ENCODE measurements around the gene HAVCR2. TPM values are rescaled to one million over a fixed set of nuclear protein-coding genes. Genes with fewer than 3 reads are reported as not detected.

Gene HAVCR2
- total and polyA plus RNA-seq, 9 of the 15 experiments (the other 6 are each of a cell fraction or from before 2014, with no cell fraction given), result 0.04 to 0.11 (median 0.06) TPM; not detected in 5

- no TSS peak for BruUV-seq (replicated peaks)
- ATAC-seq (no peak), DNase-seq (ENCODE audit: extremely low read depth in 1 of 4, low spot score in 3 of 4) (no peak), FAIRE-seq (no peak)
- Histone ChIP-seq H3K4me1 (replicated peaks in 1 of 2; ENCODE audit: control insufficient read depth in 2 of 2, insufficient read depth in 2 of 2, low read length in 2 of 2) (no peaks in the 10 kb centered on the region), H2AFZ (ENCODE audit: low read depth, low read length) (no peak overlapping the region), H4K20me1 (replicated peaks; ENCODE audit: control insufficient read depth, insufficient read depth, low read length) (no peaks in the 10 kb centered on the region), H3K27me3 (ENCODE audit: control insufficient read depth in 2 of 2, insufficient read depth in 2 of 2, low read length in 2 of 2) (no peaks in the 10 kb centered on the region; a peak in 1 of 5 replicates), H3K4me3 (no peak overlapping the region), H3K9ac (ENCODE audit: insufficient read depth in 1 of 2, low read depth in 2 of 2, low read length in 2 of 2) (no peak overlapping the region), H3K4me2 (ENCODE audit: insufficient read depth, low read length) (no peak overlapping the region), H3K9me3 (replicated peaks; ENCODE audit: control insufficient read depth, insufficient read depth, low read depth, low read length) (no peaks in the 10 kb centered on the region), H3K79me2 (ENCODE audit: control insufficient read depth, insufficient read depth, low read length) (no peaks in the 10 kb centered on the region), H3K9me1 (ENCODE audit: control insufficient read depth, insufficient read depth, low read length) (no peaks in the 10 kb centered on the region), H3K27ac (ENCODE audit: extremely low read depth, low read depth, low read length) (no peak overlapping the region), H3K36me3 (ENCODE audit: control insufficient read depth, insufficient read depth, low read length) (no peaks in the 10 kb centered on the region)
- in situ Hi-C loops (cut with MboI), result no loop called here
- 0% methylated on average over 3 of the region's 4 CpGs for WGBS (ENCODE audit: insufficient coverage, low coverage, missing lambda C conversion rate)
- ChIA-PET POLR2A (no interaction called here), CTCF (ENCODE audit: low intra/inter-chr PET ratio) (no interaction called here)
- intact Hi-C loops (cut with micrococcal nuclease), result no loop called here
- TF ChIP-seq ZBED1 (IDR thresholded peaks at IDR 0.05) (no peak), SPI1 (IDR thresholded peaks at IDR 0.05; ENCODE audit: borderline replicate concordance, low read depth, low read length) (peak; percentile 39; the same call in 1 of the 2 replicates)
Measured at GRCh38 chr5:157085930-157086329, 22.9 kb downstream of the HAVCR2 start.

- 0% methylated on average over 2 of the region's 2 CpGs for WGBS (ENCODE audit: insufficient coverage, low coverage, missing lambda C conversion rate)
- no peaks in the 10 kb centered on the region for H3K9me1 ChIP-seq (ENCODE audit: control insufficient read depth, insufficient read depth, low read length)
- no peak overlapping the region for H3K4me3 ChIP-seq
- H3K27ac ChIP-seq (ENCODE audit: extremely low read depth, low read depth, low read length), result no peak overlapping the region
- ATAC-seq, result peak; percentile 43; the same call in 1 of the 3 replicates
- CTCF ChIA-PET (ENCODE audit: low intra/inter-chr PET ratio), result no interaction called here
- H2AFZ ChIP-seq (ENCODE audit: low read depth, low read length), result no peak overlapping the region
- H3K4me1 ChIP-seq (replicated peaks in 1 of 2; ENCODE audit: control insufficient read depth in 2 of 2, insufficient read depth in 2 of 2, low read length in 2 of 2), result no peaks in the 10 kb centered on the region
- no peaks in the 10 kb centered on the region for H4K20me1 ChIP-seq (replicated peaks; ENCODE audit: control insufficient read depth, insufficient read depth, low read length)
- H3K27me3 ChIP-seq (ENCODE audit: control insufficient read depth in 2 of 2, insufficient read depth in 2 of 2, low read length in 2 of 2), result no peaks in the 10 kb centered on the region
- no peaks in the 10 kb centered on the region for H3K9me3 ChIP-seq (replicated peaks; ENCODE audit: control insufficient read depth, insufficient read depth, low read depth, low read length)
- FAIRE-seq, result no peak
- no TSS peak for BruUV-seq (replicated peaks)
- POLR2A ChIA-PET, result no interaction called here
- no peak overlapping the region for H3K9ac ChIP-seq (ENCODE audit: insufficient read depth in 1 of 2, low read depth in 2 of 2, low read length in 2 of 2)
- no peaks in the 10 kb centered on the region for H3K36me3 ChIP-seq (ENCODE audit: control insufficient read depth, insufficient read depth, low read length)
- H3K79me2 ChIP-seq (ENCODE audit: control insufficient read depth, insufficient read depth, low read length), result no peaks in the 10 kb centered on the region
- TF ChIP-seq CCAR2 (IDR thresholded peaks at IDR 0.05; ENCODE audit: low read depth, low read length) (no peak), RUNX1 (IDR thresholded peaks at IDR 0.05; ENCODE audit: low read depth) (no peak), ZNF212 (CRISPR knock-in tag; IDR thresholded peaks at IDR 0.05) (no peak), ZFX (CRISPR knock-in tag; IDR thresholded peaks at IDR 0.05) (no peak), PCBP1 (IDR thresholded peaks at IDR 0.05; ENCODE audit: low read depth, low read length, poor library complexity, severe bottlenecking) (no peak)
- DNase-seq (ENCODE audit: extremely low read depth in 1 of 4, low spot score in 3 of 4), result no peak
- in situ Hi-C loops (cut with MboI), result no loop called here
- intact Hi-C loops (cut with micrococcal nuclease), result no loop called here
- no peak overlapping the region for H3K4me2 ChIP-seq (ENCODE audit: insufficient read depth, low read length)
Measured at GRCh38 chr5:157080286-157080685, 28.6 kb downstream of the HAVCR2 start.

All from K562 (cell line).